Cerebellar cortex (tissue), 1 donor: ENCODE measurements around the gene SMARCE1.
"Not testable (repeated sequence)": the region's sequence is repeated elsewhere in the genome, so short reads cannot be mapped to it uniquely, and the experiment has no call there.

Experiments
- DNase-seq: peaks from one replicate; pipeline ENCODE4 v3.0.0-alpha.2; 2015; ENCODE audit warnings: low spot score

SMARCE1 gene

DNA sequence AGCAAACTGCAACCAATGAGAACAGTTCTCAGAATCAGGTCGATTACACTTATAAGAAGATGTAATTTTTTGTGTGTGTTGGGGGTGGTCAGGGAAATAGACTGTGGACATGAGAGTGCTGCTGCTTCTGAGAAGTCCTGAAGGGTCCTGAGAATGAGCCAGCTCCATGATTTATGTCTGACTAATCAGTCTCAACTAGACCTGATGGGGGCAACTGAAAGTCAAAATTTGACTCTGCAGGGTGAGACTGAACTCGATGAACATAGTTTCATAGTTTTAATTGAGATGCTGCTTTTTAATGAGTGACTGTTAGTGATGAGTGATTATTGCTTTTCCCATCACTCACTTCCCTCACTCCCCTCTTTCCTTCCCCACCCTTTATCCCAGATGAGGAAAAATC lies 37.3 kb downstream of the SMARCE1 start:
- DNase-seq: no peak

DNA sequence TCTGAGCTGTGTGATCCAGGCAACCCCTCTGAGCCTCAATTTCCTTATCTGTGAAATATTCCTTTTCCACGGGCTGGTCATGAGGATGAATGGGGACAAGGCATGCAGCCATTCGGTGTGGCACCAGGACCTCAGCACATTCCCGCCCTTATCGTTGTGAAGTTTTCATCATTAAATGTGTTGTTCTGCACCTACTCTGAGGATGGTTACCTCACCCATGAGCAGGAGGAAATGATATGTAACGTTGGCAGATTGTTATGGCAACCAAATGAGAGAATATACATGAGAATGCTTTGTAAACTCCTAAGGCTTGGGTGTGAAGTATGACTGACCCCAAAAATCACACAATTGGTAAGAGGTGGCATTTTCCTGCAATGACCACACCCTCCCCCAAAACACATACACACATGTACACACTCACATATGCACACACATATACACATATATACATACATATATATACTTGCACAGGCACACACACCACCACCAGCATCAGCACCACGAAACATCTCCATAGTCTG lies 39.5 kb downstream of the SMARCE1 start:
- no peak for DNase-seq

DNA sequence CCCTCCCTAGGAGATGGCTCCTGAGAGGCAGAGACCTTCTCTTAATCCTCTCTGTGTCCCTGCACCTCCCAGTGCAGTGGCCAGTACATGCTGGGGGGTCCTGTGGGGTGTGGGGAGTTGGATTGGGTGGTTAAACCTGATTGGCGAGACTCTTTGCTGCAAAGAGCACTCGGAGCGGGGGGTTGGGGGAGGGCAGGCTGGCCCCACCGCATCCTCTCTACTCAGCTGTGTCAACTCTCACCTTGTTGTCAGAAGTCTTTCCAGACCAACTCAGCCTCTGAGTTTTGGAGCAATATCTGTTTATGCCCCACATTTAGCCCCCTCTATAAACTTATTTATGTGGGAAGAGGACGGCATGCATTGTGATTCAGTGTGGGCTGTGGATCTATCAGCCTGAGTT lies 40.0 kb downstream of the SMARCE1 start:
- no peak for DNase-seq

DNA sequence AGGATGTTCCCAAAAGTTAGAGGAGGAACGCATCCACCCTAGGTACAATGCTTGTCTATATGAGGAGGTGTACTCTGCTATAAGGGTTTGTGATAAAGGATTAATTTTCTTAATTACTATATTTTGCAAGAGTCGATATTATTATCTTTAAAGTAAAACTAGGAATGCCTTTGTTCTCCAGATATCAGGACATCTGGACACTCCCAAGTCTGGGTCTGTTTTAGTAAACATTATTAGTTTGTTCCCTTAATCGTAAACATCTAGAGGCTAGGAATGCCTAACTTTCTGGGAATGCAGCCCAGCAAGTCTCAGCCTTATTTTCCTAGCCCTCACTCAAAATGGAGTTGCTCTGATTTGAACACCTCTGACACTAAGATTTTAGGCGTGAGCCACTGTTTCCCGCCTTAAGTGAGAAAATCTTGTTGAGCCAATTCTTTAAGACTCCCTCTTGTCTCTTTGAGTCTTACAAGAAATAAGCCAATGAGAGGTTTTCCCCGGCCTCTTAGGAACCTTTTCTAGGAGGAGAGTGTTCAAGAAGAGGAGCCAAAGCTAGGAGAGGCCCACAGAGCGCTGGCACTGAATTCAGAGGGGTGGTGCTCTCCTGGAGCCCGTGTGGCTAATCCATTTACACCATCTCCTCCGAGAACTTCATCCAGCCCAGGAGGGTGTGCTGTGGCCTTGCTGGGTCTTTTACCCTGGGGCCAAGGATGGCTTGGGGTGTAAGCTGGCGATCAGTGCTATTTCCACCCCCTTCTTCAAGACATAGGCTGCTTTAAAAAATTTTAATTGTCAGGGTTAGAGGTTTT lies 40.9 kb downstream of the SMARCE1 start:
- no peak for DNase-seq

DNA sequence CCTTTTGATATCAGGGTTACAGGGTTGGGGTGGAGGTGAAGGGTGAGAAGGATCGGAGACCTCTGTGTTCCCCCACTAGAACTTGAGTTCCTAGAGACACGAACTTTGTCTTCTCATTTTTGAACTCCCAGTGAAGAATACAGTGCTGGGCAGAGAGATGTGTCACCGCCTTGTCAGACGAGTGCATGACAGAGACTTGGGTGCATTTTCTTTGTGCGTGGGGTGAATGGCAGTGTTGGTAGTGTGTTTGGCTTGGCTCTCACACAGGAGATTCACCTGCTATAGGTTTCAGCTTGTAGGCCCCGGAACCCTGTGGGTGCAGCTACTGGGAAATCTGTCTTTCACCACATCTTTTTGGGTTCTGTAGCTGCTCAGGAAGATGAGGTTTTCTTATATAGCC lies 42.3 kb downstream of the SMARCE1 start:
- DNase-seq: no peak

DNA sequence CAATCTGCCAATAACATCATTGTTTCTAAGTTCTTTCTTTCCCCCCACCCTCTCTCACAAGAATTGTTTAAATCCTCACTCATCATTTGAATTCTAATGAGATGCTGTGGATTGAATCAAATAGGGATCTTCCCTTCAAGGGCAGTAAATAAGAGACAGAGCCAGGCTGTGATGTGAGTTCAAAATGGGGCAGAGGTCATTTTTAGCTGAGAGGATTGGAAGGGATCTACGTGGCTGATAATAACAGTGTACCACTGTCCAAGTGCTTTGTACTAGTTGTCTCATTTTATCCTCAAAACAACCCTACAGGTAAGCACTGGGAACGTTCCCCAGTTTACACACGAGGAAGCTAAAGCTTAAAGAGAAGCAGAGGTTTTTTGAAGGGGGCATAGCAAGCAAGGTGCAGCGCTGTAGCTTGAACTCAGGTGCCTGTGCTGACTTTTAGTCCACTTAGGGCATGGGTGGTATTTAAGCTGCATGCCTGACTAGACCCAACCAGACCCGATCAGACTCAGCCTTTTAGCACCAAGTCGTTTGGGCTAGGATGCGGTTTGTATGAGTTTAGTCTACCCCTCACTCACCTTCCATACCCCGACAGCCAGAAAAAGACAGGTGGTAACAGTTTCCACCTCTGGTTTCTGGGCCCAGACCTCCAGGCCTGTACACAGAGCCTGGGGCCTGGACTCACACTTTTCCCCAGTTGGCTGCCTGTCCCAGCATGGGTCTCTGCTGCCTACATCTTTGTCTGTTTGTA lies 43.1 kb downstream of the SMARCE1 start:
- DNase-seq: no peak

DNA sequence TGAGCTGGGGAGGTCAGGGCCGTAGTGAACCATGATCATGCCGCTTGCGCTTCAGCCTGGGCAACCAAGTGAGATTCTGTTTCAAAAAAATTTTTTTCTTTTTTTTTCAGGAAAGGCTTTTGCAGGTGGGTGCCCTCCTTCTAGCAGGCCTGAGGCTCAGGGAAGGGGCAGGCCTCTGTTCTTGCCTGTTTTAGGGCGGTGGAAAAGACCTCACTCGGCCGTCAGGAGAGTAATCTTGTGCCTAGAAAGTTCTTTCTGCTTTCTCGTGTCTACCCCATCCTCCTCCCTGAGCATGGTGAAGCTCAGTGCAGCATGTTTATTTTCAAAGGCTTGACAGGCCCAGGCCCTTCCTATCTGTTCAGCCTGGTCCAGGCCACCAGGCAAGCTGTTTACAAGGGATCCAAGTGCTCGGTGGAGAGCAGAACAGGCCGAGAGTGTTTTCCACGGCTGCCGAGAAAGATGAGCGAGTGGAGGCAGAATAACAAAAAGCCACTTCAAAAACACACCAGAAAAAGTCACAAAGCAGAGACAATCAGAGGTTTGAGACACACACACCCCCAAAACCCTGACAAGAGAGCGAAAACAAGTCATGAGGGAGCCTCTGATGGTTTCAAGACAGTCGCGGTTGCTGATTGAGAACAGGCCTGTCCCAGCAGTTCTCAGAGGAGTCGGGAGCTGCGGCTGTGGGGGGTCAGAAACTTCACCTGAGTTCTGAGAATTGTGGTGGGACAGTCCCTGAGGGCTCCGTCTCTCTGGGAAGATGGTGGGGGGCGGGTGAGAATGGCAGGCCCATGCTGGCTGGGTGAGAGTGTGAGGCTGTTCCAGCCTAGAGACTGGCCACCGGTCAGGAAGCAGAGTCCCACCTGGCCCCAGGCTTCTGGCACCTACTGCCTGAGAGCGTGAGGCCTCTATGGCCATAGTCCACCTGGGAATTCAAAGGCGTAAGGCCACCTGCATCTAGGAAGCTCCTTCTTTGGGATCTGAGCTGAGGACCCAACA lies 44.9 kb downstream of the SMARCE1 start:
- no peak for DNase-seq

DNA sequence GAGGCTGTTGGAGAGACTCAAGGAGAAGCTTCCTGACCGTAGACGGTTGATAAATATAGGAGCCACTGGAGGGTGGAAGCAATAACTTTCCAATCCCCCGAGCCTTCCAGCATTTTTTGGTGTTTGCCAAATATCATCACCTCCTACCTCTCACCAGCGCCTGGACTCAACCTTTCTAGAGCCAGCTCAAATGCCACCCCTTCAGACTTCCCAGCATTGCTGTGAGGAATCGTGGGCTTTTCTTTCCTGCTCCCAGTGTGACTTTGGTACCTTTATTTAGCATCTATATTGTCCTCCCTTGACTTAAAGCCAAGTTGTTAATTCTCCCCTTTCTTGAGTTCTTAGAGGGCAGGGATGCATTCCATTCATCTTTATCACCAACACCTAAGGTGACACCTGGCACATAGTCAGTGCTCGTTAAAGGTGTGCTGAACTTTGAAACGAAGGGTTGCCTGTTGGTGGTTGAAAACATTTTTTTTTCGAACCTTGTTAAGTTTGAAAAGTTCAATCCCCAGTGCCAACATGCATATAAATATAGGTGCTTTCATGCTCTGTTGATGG lies 47.1 kb downstream of the SMARCE1 start:
- DNase-seq: no peak

DNA sequence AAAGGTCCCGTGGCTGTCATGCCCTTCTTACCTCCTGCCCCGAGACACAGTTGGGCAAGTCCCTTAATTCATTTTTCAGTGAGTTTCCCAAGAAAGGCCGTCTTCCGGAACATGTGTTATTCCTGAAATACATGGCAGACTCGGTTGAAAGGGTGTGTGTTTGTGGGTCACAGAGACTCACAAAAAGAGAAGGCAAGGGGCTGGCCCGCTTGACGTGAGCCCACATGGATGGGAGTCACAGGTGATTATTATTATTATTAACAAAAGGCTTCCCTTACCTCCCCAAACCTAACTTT lies 48.2 kb downstream of the SMARCE1 start:
- DNase-seq: no peak

DNA sequence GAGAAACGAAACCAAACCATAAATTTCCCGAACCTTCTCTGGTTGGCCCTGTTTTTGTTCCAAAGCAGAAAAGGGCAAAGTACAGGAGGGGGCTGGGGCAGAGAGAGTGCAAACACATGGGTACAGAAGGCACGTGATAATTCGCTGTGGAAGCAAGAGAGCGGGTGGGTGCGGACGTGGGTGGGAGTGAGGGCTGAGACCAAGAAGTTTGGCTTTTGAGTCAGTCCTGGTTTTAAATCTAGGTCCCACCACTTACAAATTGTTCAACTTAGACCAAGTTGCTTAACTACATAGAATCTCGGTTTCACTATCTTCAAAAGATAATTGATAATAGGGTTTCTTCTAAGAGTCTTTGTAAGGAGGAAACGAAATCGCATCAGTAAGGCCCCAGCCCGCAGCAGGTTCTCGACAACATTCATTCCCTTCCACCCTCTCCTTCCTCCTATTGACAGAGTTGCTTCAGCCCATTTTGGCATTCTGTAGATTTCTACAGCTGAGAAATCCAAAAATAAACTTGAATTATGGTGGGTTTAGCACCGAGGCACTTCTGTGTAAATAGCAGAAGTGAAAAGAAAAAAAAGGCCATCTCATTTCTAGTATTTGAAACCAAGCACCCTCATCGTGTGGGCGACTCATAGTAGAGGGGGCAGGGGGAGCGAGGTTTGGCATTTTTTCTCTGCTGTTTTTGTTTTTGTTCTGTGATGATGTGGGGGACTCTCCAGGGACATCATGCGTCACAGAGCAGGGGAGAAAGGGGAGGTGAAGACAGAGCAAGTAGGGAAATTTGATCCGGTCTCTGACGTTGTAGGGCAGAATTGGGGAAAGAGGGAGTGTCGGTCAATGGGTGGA lies 48.8 kb downstream of the SMARCE1 start:
- no peak for DNase-seq

DNA sequence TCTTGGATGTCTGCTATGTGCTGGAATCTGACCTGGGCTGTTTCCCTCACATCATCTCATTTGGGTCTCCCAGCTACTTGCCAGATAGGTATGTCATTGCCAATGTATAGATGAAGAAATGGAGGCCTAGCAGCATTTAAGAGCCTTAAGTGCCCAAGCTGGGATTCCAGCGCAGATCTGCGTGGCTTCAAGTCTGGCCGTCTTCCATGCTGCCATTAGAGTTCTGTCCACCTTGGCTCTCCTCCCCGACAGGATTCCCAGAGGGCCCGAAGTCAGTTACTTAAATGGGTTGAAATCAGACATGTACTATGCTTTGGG lies 49.4 kb downstream of the SMARCE1 start:
- DNase-seq: no peak

DNA sequence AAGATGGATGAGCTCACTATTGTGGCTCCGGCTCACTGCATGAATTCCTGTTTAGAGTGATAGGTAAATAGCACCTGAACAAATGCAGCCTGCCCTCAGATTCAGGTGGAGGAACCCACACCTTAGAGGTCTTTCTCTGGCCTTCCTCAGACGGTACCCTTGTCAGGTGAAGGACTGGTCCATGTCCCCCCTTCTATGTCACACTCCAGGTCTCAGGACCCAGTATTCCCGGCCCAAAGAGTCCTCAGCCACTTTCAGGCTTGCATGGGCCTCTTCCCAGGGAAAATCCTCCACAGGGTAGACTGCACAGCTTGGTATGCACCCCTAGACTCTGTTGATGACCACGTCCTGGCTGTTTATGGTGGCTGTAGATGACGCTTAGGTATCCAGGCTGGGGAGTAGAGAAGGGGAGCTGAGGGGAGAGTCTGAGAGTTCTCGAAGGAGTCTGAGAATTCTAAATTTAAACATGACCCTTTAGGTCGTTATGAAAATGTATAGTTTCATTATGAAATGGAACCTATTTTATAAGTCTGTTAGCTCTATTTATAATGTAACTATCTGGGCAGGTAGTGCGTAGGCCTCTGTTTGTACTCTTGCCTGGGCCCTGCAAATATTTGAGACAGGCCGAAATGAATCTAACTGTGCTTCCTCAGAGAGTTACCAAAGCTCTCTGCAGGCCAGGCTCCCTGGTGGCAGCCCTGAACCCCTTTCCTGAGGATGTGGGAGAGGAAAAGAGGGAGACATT lies 49.9 kb downstream of the SMARCE1 start:
- no peak for DNase-seq

DNA sequence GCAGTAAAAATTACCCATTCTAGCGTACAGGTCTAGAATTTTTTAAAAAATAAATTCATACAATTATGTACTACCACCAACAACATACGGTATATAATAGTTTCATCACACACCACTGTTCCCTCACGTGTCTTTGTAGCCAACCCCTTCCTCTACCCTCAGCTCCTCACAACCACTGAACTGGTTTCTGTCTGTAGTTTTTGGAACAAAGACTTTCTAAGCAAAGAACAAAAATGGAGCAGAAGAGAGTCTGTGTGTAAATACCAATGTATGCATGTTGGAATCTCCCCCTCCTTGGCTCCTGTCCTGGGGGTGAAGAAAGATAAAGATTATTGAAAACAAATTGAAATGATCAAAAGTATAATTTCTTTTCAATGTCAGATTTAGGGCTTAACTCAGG lies 50.5 kb downstream of the SMARCE1 start:
- no peak for DNase-seq

DNA sequence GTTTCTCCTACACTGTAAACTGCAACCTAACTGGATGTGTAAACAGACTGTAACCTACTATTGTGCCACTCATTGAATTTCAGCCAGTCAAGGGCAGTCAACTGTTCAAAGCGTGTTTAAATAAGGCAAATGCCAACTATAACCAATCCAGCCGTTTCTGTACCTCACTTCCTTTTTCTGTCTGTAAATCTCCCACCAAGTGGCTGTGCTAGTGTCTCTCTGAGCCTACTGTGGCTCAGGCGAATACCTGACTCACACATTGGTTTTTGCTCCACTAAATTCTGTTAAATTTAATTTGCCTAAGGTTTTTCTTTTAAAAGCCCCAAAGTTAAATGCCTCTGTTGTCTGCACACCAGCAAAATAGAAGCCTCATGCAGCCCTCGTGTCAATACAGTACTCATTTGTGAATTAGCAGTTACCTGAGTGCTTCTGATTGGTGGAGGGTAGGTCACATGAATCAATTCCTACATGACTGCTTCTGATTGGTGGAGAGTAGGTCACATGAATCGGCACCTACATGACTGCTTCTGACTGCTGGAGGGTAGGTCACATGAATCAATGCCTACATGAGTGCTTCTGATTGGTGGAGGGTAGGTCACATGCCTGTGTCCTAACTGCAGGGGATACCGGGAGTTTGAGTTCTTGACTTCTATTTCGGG lies 51.2 kb downstream of the SMARCE1 start:
- no peak for DNase-seq

DNA sequence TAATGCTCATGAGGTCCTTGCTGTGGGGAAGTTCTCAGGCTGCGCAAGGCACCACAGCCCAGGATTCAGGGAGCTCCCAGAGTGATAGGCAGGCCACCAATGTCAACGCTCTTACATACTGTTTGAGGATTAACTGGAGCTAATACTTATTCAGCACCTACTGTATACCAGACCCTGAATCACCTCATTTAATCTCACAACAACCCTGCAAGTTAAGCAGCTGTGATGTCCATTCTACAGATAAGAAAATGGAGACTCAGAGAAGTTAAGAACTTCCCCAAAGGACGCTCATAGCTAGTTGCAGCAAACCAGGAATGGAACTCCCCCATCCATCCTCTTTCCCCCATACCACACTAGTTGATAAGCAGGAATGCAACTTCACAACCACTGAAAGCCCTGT lies 56.9 kb downstream of the SMARCE1 start:
- DNase-seq: no peak

DNA sequence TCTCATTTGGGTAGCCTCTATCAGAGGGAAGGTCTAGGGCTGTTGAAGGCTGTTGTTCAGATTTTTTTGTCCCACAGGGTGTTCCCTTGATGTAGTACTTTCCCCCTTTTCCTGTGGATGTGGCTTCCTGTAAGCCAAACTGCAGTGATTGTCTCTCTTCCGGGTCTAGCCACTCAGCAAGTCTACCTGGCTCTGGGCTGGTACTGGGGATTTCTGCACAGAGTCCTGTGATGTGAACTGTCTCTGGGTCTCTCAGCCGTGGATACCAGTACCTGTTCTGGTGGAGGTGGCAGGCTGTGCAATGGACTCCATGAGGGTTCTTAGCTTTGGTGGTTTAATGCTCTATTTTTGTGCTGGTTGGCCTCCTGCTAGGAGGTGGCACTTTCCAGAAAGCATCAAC lies 59.1 kb downstream of the SMARCE1 start:
- DNase-seq: no peak

DNA sequence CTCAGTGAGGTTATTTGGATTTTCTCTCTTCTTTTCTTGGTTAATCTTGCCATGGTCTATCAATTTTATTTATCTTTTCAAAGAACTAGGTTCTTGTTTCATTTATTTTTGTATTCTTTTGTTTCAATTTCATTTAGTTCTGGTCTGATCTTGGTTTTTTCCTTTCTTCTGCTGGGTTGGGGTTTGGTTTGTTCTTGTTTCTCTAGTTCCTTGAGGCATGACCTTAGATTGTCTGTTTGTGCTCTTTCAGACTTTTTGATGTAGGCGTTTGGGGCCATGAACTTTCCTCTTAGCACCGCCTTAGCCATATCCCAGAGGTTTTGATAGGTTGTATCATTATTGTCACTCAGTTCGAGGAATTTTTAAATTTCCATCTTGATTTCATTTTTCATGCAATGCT lies 61.4 kb downstream of the SMARCE1 start:
- not testable (repeated sequence) for DNase-seq

DNA sequence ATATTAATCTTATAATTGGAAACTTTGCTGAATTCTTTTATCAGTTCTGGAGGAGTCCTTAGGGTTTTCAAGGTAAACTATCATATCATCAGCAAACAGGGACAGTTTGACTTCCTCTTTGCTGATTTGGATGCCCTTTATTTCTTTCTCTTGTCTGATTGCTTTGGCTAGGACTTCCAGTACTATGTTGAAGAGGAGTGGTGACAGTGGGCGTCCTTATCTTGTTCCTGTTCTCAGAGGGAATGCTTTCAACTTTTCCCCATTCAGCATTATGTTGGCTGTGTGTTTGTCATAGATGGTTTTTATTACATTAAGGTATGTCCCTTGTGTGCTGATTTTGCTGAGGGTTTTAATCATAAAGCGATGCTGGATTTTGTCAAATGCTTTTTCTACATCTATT lies 62.7 kb downstream of the SMARCE1 start:
- DNase-seq: not testable (repeated sequence)

DNA sequence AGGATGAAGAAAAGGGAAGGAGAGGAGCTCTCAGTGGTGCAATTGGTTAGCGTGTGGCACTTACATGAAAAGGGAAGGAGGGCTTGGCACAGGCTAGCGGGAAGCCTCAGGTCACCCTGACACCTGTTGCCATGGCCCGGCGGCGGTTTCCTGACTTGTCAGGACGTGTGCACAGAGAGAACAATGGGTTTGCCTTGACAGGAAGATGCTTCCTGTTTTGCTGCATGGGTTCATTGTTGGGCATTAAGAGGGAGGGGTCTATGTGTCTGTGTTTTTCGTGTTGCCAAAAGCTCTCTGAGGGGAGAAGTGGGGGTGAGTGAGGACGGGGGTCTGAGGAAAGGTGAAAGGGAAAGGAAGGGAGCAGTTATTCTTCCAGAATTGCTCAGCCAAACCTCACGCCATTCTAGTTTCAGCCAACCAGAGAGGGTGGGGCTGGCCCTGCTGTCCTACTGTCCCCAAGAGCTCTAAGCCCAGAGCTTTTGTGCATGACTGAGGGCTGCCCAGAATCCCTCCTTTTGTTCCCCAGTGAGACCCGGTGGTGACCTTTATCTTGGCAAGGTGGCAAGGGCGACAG lies 65.2 kb downstream of the SMARCE1 start:
- DNase-seq: no peak

DNA sequence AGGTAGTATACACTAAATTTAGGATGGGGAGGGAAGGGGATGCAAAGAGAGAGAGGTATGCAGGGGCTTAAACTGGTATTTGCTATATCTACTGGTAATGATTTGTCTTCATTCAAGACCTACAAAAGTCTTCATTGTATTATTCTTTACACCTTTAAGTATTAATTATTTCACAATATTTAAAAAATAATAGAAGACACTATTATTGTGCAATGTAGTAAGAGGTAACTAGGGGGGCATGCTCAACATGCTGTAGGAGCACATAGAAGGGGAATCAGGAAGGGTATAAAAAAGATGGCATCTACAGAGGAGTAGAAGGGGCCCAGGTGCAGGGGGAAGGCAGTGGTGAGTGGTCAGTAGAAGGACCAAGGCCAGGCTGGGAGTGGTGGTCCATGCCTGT lies 67.5 kb downstream of the SMARCE1 start:
- DNase-seq: no peak
